Fibroblast of lung (primary cell): Measurements from ENCODE around the gene ADGRE1. TPM values are rescaled to one million over a fixed set of nuclear protein-coding genes. Genes with fewer than 3 reads are reported as not detected.

ENCODE experiments used
- DNase-seq, 2 donors: peaks; one replicate each; pipeline versions ENCODE4 v3.0.0 to v3.0.0-alpha.2; 2010; ENCODE audit warnings: low read depth in 2 of 2
- H2AFZ ChIP-seq: 2 replicates; pipeline ENCODE4 v1.5.1; 2012; ENCODE audit warnings: low read length, control low read depth, inconsistent platforms
- H3K27ac ChIP-seq: 2 replicates; pipeline ENCODE4 v1.5.1; 2011; ENCODE audit warnings: low read length, control low read depth; ENCODE audit not compliant: insufficient read depth
- H3K27me3 ChIP-seq: 2 replicates; pipeline ENCODE4 v1.5.1; 2011; ENCODE audit warnings: mild to moderate bottlenecking, low read length; ENCODE audit not compliant: control insufficient read depth, insufficient read depth
- H3K36me3 ChIP-seq: 2 replicates; pipeline ENCODE4 v1.5.1; 2011; ENCODE audit warnings: low read length; ENCODE audit not compliant: control insufficient read depth, insufficient read depth
- H3K4me1 ChIP-seq: 2 replicates; pipeline ENCODE4 v1.5.1; 2011; ENCODE audit warnings: low read length; ENCODE audit not compliant: control insufficient read depth, insufficient read depth; ENCODE audit errors: extremely low read depth
- H3K4me2 ChIP-seq: 2 replicates; pipeline ENCODE4 v1.5.1; 2011; ENCODE audit warnings: low read length, control low read depth; ENCODE audit not compliant: insufficient read depth; ENCODE audit errors: extremely low read depth
- H3K4me3 ChIP-seq, 4 experiments: fragments of 200-600 bp in 1 of 4; sonication (generic) in 1 of 4; replicated peaks in 1 of 4; 2 replicates each; pipeline ENCODE4 v1.5.1; 2011 to 2016; ENCODE audit warnings: low read length in 4 of 4, low read depth in 3 of 4, mild to moderate bottlenecking in 3 of 4, control low read depth in 2 of 4, inconsistent platforms in 1 of 4, mixed read lengths in 1 of 4; ENCODE audit not compliant: insufficient read depth in 1 of 4; ENCODE audit errors: control extremely low read depth in 1 of 4
- H3K79me2 ChIP-seq: 2 replicates; pipeline ENCODE4 v1.5.1; 2012; ENCODE audit warnings: mild to moderate bottlenecking, low read length, inconsistent platforms; ENCODE audit not compliant: control insufficient read depth, insufficient read depth
- H3K9ac ChIP-seq: 2 replicates; pipeline ENCODE4 v1.5.1; 2011; ENCODE audit warnings: mild to moderate bottlenecking, low read length, control low read depth; ENCODE audit not compliant: insufficient read depth
- H3K9me3 ChIP-seq: 2 replicates; pipeline ENCODE4 v1.5.1; 2012; ENCODE audit warnings: low read depth, low read length; ENCODE audit not compliant: control insufficient read depth, insufficient read depth
- H4K20me1 ChIP-seq: 2 replicates; pipeline ENCODE4 v1.5.1; 2011; ENCODE audit warnings: low read length; ENCODE audit not compliant: control insufficient read depth, insufficient read depth; ENCODE audit errors: extremely low read depth
- EZH2 ChIP-seq: IDR thresholded peaks from 2 replicates; pipeline ENCODE4 v1.5.1; 2012; ENCODE audit warnings: low read length, control low read depth, mild to moderate bottlenecking; ENCODE audit errors: missing control alignments
- polyA plus RNA-seq, 2 donors: library from polyadenylated mRNA; depleted of rRNA in 1 of 2; stranded (reverse) in 1 of 2; unstranded in 1 of 2; fragments of >200 nt; gene quantifications; 2 replicates each; pipeline ENCODE4 v1.2.1, GENCODE V29; 2011 to 2012; ENCODE audit warnings: missing spikeins in 1 of 2
- total RNA-seq: library from RNA; depleted of rRNA; stranded (reverse); fragments of >200 nt; gene quantifications from 2 replicates; pipeline ENCODE4 v1.2.1, GENCODE V29; 2014
- TF ChIP-seq, protein P1 (sequence below), 2 donors: IDR thresholded peaks in 1 of 2; conservative IDR thresholded peaks in 1 of 2; 1 replicate in 1 of 2; 2 replicates in 1 of 2; pipeline ENCODE4 v1.5.1; 2011 to 2012; ENCODE audit warnings: low read length in 2 of 2, control low read depth in 1 of 2, inconsistent platforms in 1 of 2, low read depth in 1 of 2, mild to moderate bottlenecking in 1 of 2

Gene ADGRE1
- total and polyA plus RNA-seq, 2 donors (not counting 1 experiment from before 2014, with no cell fraction given): under 0.01 TPM; not detected in 1

DNA sequence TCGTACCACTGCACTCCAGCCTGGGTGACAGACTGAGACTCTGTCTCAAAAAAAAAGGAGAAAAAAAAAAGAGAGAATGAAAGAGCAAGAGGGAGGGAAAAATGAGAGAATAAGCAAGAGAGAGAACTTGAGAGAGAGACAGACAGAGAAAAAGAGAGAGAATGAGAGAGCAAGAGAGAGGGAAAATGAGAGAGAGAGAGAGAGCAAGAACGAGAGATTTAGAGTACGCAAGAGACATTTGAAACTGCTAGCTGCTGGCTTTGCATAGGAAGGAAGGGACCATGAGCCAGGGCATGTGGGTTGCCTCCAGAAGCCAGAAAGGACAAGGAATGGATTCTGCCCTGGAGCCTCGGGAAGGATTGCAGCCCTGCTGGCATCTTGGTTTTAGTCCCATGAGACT lies 9.6 kb upstream of the ADGRE1 start:
- Histone ChIP-seq H3K4me1 (no peaks in the 10 kb centered on the region), H3K27ac (no peak overlapping the region), H3K36me3 (no peaks in the 10 kb centered on the region), H4K20me1 (no peaks in the 10 kb centered on the region), H2AFZ (no peak overlapping the region), H3K4me3 (no peak overlapping the region), H3K27me3 (no peaks in the 10 kb centered on the region), H3K79me2 (no peaks in the 10 kb centered on the region), H3K4me2 (no peak overlapping the region), H3K9ac (no peak overlapping the region), H3K9me3 (no peaks in the 10 kb centered on the region)
- TF ChIP-seq EZH2: no peak
- TF ChIP-seq, protein P1, sequence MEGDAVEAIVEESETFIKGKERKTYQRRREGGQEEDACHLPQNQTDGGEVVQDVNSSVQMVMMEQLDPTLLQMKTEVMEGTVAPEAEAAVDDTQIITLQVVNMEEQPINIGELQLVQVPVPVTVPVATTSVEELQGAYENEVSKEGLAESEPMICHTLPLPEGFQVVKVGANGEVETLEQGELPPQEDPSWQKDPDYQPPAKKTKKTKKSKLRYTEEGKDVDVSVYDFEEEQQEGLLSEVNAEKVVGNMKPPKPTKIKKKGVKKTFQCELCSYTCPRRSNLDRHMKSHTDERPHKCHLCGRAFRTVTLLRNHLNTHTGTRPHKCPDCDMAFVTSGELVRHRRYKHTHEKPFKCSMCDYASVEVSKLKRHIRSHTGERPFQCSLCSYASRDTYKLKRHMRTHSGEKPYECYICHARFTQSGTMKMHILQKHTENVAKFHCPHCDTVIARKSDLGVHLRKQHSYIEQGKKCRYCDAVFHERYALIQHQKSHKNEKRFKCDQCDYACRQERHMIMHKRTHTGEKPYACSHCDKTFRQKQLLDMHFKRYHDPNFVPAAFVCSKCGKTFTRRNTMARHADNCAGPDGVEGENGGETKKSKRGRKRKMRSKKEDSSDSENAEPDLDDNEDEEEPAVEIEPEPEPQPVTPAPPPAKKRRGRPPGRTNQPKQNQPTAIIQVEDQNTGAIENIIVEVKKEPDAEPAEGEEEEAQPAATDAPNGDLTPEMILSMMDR (conservative IDR thresholded peaks at IDR 0.05 in 1 of 2, IDR thresholded peaks at IDR 0.05 in 1 of 2; ENCODE audit: low read depth in 1 of 2, low read length in 2 of 2): no peak
- no peak for DNase-seq

DNA sequence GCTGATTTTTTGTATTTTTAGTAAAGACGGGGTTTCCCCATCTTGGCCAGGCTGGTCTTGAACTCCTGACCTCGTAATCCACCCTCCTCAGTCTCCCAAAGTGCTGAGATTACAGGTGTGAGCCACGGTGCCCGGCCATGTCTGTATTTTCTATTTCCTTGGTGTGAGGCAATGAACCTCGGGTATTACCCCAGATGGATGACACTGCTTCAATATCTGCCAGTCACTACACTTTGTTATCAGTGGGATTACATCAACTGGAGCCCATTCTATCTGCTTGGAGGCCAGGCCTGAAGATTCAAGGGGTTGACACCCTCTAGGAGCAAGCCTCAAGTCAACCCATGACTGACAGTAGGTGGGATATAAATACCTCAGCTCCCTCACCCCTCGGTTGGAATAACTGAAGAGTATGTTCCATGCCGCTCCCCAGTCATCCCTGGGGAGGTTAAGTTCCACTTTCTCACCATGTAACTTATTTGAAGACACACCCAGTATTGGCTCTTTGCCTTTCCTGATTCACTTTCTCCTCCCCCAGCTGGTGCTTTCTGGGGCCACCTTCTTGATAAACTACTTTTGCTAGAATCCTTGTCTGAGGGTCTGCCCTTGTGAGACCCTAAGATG lies 992 bp upstream of the ADGRE1 start:
- TF ChIP-seq, protein P1 (conservative IDR thresholded peaks at IDR 0.05 in 1 of 2, IDR thresholded peaks at IDR 0.05 in 1 of 2; ENCODE audit: low read depth in 1 of 2, low read length in 2 of 2): no peak
- TF ChIP-seq EZH2: no peak
- H3K79me2 ChIP-seq: no peaks in the 10 kb centered on the region
- H2AFZ ChIP-seq: no peak overlapping the region
- H3K4me1 ChIP-seq: no peaks in the 10 kb centered on the region
- H3K27me3 ChIP-seq: no peaks in the 10 kb centered on the region
- no peaks in the 10 kb centered on the region for H3K36me3 ChIP-seq
- no peak overlapping the region for H3K27ac ChIP-seq
- H3K4me2 ChIP-seq: no peak overlapping the region
- DNase-seq: no peak
- H3K9ac ChIP-seq: no peak overlapping the region
- no peaks in the 10 kb centered on the region for H3K9me3 ChIP-seq
- no peak overlapping the region for H3K4me3 ChIP-seq
- no peaks in the 10 kb centered on the region for H4K20me1 ChIP-seq

DNA sequence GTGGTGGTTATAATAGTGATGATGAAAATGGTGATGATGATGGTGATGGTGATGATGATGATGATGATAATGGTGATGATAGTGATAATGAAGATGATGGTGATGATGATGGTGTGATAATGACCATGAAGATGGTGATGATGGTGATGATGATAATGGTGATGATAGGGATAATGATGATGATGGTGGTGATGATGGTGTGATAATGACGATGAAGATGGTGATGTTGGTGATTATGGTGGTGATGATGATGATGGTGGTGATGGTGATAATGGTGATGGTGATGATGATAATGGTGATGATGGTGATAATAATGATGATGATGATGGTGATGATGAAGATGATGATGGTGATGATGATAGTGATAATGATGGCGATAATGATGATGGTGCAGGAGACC lies 1.6 kb downstream of the ADGRE1 start:
- no peaks in the 10 kb centered on the region for H3K27me3 ChIP-seq
- H3K4me1 ChIP-seq: no peaks in the 10 kb centered on the region
- H3K4me3 ChIP-seq: no peak overlapping the region
- H3K36me3 ChIP-seq: no peaks in the 10 kb centered on the region
- H3K9ac ChIP-seq: no peak overlapping the region
- H2AFZ ChIP-seq: no peak overlapping the region
- H3K27ac ChIP-seq: no peak overlapping the region
- no peaks in the 10 kb centered on the region for H3K79me2 ChIP-seq
- H3K4me2 ChIP-seq: no peak overlapping the region
- no peaks in the 10 kb centered on the region for H4K20me1 ChIP-seq
- H3K9me3 ChIP-seq: no peaks in the 10 kb centered on the region
- TF ChIP-seq EZH2: no peak
- TF ChIP-seq, protein P1 (conservative IDR thresholded peaks at IDR 0.05 in 1 of 2, IDR thresholded peaks at IDR 0.05 in 1 of 2; ENCODE audit: low read depth in 1 of 2, low read length in 2 of 2): no peak
- DNase-seq: no peak
